Kidney capillary endothelial cell (primary cell): ENCODE data around the gene DSC1.
"Not testable (repeated sequence)": the region's sequence is repeated elsewhere in the genome, so short reads cannot be mapped to it uniquely, and the experiment has no call there.

Experiments used
- DNase-seq: peaks from one replicate; pipeline ENCODE4 v3.0.0-alpha.2; 2018; ENCODE audit warnings: low spot score

The DSC1 gene

DNA sequence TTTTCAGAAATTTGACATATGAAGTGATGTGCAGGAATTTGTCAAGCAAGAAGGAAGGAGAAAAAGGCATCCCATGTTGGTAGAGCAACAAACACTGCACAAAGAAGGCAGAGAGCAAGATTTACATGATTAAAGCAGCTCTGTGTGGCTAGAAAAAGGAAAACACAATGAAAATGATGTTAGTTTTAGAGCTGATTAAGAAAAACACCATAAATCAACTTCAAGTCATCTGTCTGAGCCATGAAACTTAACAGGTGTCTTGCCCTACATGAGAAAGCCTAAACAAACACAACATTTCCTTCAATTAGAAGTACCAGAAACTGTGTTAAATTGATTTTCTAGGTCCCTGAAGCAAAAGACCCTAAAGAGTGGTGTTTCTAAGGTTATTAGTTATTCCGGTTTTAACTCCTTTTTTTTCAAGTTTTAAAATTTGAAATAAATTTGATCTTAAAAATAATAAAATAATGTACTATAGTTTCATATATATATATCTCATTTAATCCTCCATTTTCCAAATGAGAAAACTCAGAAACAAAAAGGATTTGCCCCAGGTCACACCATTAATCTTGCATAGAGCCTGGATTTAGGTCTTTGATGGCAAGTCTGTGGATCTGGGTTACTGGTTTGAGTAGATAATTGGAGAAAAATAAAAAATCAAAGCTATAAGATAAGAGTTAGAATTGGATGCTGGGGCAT lies 8.6 kb upstream of the DSC1 start:
- no peak for DNase-seq

DNA sequence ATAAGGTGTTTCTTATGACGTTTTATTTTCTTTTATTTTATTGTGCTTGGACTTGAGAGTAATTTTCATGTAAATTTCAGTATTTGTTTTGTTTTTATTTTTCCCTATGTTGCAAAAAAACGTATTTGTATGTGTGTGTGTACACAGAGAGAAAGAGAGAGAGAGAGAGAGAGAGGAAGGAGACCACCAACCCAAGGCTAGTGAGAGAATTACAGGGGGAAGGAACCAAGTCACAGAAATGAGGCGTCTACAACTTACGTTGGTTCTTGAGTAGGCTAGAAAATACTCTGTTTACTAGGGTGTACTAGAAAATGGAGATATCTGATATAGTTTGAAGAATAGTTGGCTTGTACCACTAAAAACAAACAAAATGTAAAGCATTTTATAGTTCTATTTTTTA lies 7.7 kb upstream of the DSC1 start:
- no peak for DNase-seq

DNA sequence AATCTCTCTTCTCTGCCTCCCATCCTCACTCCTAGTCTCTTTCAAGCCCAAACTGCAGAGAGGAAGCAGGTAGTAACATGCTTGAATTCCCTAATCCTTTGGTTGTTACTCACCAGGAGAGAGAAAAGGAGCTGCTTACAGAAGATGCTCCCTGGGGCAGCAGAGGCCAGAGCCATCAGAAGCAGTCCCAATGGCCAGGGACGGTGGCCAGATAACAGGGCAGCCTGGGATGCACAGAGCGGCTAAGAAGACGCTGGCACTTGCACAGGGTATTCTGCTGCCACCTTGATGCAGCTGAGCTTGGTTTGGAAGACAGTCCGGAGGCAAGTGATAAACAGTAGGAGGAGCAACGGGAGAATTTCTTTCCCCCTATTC lies 250 bp downstream of the DSC1 start:
- no peak for DNase-seq

DNA sequence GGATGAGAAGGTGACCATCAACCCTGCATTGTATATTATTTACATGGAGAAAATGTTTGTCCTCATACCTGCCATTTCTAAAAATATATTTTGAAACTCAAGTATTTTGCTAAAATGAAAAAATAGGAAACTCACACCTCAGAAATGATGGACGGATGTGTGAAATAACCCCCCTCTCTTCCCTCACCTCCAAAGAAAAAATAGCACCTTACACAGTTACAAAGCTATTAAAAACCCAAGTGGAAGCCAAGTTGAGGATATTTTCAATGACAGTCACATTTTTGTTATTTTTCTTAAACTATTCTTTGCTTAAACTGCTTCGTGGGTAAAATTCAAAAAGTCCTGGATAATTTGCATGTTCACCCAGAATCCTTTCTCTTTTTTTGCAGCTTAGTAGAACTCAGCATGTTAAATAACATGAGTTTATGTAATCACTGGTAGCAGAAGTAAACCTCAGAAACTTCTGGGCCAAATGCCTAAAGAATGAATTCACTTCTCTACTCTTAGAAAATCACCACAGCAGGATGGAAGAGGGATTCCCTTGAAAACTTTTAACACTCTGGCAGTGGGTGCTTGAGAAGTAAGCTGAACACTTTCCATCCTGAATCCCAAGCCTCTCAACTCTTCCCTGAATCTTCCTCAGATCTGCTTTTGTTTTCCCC lies 768 bp downstream of the DSC1 start:
- no peak for DNase-seq

DNA sequence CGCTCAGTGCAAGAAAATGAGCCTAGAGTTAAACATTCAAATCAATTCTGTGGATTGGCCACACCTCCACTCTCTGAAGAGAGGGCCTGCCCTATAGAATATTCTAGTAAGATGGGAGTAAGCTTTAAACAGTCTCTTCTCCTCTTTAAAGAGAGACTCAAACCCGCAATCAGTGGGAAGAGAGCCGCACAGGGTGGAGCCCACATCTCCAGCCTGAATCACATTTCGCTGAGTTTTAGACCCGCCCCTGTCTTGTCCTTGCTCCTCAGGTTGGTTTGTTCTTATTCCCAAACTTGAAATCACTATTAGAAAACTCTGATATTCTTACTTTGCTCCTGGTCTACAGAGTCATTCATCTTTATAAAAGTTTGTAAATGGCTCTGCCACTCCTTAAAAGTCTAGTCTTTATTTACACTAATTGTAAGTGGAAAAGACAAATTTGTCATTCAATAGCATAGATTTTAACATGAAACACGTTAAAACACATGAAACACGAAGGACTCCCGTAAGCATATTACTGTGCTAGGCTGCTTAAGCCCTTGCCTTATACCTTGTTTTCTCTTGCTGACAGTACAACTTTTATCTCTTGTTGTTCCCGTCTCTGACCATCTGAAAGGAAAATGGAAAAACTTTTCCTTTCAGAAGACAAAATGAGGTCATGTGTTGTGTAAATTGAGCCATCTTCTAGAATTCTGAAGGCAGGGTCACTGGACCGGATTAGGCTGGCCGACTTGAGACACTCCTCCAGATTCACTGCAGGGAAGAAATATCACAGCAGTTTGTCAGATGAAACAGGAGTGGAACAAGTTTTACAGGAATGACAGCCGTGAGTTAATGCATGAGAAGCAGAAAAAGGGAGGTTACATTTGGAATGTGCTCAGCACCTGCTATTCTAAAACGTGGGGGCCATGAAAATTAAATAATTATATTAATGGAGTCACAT lies 5.6 kb downstream of the DSC1 start:
- no peak for DNase-seq

DNA sequence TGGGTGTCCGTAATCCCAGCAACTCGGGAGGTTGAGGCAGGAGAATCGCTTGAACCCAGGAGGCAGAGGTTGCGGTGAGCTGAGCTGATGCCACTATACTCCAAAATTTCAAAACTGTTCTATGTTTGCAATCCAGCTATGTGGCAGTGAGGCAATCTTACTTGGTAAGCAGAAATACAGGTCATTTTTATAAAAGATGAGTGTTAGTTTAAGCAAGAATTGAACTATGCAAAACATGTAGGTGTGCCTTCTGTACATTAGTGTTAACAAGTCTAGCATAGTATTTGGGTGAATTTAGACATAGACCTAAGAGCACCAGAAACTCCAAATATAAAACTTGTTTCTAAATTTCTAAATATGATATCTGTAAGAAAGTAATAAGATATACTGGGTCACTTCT lies 7.2 kb downstream of the DSC1 start:
- no peak for DNase-seq

DNA sequence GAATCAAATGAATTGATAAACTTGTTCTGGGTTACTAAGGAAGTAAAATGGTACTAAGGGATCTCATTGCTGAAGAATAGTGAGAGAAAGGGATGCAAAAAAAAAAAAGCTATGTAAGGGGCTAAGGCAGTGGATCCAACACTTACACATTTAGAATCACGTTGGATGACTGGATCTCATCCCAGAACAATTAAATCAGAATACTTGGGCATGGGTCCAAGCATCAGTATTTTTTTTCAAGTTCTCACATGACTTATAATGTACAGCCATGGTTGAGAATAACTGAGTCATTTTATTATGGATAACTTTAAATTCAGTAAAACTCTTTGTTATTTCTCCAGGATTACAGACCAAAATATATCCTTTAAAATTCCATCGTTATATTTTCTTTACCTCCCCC lies 8.5 kb downstream of the DSC1 start:
- DNase-seq, result no peak

DNA sequence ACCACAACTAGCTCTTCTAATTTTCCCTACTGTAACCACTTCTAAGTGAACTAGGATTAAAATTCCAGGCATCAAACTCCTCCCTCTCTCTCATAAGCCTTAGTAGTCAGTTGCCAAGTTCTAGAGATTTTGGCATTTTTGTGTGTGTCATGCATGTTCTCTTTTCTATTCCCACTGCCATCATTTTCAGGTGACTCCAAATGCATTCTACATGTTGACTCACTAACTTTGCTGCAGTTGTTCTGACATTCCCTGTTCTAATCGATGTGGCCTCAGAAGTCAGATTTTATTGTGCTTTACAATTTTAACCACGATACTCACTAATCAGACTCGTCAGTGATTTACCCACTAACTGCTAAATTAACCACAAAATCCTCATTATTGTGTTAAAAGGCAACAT lies 13.3 kb downstream of the DSC1 start:
- DNase-seq, result no peak

DNA sequence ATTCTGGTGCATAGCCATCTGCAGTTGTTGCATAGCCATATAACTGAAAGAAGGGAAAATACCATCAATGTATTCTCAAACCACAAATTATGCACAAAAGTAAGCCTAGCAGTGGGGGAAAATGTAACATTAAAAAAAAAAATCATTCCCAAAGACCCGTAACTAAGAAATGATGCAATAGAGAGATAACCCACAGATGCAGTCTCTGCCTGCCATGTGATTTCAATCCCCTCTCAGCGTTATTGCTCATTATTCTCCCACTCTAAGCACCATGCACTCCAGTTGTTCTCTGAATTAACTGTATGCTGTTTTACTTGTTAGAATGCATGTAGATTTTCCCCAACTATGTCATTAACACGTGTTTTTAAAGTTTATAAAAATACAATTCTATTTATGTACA lies 14.1 kb downstream of the DSC1 start:
- DNase-seq, result no peak

DNA sequence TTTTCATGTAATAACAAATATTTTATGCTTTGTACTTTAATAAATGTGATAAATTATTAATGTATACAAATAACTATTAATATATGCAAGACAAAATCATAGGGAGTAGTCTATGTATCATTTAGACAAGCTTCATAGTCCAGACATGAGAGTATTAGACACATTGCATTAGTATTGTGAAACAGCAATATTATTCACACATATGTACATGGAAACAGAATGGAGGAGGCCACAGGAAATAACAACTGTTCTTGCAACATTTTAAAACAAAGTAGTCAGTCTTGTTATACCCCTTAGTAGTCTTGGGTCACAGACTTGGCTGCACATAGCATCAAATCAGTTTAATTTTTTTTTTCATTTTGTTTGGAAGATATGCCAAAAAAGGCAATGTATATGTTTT lies 15.8 kb downstream of the DSC1 start:
- DNase-seq, result no peak

DNA sequence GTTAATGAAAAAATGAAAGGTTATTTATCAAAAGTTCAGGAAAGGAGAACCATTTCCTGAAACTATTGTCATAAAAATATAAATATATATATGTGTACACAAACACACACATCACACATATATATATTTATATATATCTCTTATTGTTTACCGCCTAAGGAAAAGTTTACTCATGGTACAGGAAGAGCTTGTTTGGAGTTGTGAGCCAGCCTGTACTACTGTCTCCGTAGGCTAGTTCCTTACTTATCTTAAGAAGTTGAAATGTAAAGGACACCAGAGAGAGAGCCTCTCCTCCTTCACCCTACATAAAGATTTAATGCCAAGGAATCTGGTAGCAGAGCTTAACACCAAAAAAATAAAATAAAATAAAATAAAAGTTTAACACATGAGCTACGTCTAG lies 19.6 kb downstream of the DSC1 start:
- peak; percentile 14 for DNase-seq

DNA sequence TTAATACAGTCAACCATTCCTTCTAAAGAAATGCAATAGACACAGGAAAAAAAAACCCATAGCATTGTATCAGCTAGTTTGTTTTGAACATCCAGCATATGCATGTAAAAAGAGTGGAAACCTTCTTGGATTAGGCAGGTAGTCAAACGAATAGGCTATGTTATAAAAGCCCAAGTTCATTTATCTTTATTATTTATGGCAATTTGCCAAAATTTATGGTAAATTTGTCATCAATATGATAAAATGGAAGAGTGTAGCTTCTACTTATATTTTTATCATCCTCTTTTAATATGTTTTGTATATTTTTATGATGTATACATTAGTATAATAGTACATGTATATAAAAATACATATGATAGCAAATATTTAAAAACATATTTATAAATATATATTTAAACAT lies 23.9 kb downstream of the DSC1 start:
- DNase-seq, result no peak

DNA sequence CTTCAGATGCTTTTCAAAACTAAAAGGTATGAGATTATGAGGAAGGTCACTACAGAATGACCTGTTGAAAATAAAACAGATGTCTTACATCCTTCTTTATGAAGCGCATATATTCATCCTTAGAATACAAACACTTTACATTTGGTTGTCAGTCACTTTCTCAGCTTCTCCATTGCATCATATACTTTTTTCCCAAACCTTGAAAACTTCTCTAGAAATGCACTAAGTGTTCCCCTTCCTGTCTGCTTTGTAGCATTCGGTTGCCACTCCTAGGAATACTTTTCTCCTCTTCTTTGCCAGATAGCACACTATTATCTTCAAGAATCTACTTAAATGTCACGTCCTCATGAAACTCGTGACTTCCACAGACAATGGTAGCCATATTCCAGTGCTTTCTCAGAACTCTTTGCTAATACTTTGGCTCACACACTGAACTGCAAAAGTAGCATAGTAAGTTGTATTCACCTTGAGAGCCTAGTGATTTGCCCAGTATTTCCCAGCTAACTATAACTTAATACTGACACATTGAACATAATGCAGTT lies 27.6 kb downstream of the DSC1 start:
- DNase-seq, result no peak

DNA sequence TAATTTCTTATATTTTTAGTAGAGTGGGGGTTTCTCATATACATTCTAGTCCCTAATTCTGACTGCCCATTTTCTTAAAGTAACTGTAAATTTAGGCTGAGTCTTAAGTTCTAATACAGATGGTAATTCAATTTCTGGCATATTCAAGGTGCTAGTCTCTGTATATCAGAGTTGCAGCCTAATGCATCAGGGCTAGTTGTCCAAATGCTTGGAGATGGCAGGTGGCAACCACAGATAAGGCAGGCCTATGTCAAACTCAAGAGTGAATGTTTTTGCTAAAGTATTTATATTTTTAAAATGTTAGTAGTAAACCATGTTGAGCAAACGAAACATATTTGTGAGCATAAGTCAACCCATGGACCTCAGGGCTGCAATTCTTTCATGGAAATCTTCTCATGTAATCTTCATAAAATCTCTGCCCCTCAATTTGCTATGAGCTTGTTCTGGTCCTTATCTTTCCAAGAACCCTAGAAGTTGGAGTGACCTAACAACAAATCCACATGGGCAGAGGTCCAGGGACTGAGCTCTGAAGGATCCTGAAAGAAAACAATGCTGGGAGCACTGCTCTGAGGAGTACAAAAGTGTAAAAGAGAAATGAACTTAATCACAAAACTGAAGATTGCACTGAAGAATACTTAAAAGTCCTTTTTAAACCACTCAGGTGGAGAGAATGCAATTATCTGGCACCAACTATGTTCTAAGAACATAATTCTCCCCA lies 33.1 kb downstream of the DSC1 start:
- DNase-seq, result no peak

DNA sequence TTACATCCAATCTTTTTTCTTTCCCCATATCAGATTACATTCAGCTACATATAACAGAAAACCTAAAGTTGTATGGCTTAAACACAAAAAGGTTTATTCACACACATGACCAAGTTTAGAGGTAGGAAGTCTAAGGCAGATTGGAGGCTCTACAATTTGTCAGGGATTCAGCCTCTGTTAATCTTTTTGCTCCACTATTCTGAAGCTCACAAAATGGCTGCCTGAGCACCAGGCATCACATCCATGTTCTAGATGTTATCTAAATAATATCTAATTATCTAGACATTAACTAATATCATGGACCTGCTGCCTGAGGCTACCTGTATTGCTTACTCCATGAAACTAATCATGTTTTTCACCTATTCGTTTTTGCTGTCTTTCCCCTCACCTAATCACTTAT lies 36.8 kb downstream of the DSC1 start:
- DNase-seq, result no peak

DNA sequence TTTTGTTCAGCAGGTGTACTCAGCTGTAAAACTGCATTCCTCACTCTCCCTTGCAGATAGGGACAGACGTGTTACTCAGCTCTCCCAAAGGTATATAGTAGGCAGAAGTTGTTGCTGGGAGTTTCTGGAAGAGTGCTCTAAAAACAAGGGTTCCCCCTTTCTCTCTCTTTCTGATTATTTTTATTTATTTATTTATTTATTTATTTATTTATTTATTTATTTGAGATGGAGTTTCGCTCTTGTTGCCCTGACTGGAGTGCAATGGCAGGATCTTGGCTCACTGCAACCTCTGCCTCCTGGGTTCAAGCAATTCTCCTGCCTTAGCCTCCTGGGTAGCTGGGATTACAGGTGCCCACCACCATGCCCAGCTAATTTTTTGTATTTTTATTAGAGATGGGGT lies 39.5 kb downstream of the DSC1 start:
- not testable (repeated sequence) for DNase-seq

DNA sequence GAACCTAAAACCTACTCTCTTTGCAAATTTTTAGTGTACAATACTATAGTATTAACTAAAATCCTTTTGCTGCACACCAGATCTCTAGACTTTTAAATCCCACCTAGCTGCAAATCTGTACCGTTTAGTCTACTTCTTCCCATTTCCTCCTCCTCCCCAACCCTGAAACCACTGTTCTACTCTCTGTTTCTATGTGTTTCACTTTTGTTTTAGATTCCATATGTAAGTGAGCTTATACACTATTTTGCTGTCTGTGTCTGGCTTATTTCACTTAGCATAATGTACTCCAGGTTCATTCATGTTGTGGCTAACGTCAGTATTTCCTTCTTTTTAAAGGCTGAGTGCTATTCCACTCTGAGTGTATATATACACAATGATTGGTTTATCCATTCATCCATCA lies 42.1 kb downstream of the DSC1 start:
- DNase-seq, result no peak

DNA sequence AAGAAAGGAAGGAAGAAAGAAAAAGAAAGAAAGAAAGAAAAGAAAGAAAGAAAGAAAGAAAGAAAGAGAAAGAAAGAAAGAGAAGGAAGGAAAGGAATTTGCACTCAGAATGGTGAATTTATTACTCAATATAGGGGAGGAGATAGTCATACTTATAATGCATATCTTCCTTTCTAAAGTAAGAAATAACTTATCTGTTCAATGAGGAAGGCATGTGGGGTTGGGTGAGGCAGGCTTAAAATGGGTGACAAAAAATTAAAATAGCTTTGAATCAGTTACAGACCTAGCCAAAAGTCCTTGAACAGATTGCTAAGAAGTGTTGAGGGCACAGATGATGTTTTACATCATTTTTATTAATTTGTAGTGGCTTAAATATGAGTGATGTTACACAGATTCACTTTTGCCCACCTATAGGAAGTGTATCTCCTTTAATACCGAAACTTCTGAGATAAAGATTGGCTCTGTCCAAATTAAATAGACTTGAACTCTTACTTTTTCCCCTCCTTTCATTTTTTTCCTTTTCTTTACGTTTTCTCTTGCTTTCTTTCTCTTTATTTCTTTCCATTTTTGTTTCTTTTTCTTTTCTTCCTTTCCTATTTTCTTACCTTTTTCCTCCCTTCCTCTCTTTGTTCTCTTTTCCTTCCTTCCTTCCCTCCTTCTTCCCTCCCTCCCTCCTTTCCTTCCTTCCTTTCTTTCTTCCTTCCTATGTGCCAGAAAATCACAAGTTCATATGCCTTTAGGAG lies 45.6 kb downstream of the DSC1 start:
- DNase-seq, result no peak

DNA sequence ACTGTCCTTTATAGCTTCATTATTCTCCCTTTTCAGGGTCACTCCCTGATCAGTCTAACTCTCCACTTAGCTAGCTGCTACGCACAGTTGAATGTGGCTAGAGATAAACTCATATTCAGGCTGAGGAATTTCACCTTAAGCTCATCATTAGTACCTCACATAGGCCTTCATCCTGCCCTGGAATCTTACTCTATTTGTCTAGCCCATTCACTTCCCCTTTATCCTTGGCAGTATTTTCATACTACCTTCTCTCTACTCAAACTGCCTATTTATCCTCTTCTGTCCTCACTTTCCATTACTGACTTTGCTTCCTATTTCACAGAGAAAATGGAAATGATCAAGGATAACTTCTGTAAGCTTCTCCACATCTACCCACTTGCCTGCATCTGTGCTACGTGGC lies 49.9 kb downstream of the DSC1 start:
- DNase-seq, result no peak

DNA sequence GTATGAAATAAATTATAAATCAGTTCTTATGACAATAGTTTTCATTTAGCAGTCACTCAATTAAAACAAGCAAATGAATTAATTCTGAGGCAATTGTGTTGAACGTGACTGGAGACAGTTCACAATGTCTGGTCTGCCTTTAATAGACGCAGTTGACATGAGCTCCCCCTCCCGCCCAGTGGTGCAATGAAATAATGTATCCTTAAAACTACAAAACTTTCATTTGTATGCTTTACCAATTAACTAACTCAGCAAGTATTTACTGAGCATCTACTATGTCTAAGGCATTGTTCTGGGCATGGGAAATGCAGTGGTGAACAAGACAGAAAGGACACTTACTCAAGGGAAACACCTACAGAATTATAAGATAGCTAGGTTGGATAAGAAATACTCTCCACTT lies 56.9 kb downstream of the DSC1 start:
- no peak for DNase-seq

DNA sequence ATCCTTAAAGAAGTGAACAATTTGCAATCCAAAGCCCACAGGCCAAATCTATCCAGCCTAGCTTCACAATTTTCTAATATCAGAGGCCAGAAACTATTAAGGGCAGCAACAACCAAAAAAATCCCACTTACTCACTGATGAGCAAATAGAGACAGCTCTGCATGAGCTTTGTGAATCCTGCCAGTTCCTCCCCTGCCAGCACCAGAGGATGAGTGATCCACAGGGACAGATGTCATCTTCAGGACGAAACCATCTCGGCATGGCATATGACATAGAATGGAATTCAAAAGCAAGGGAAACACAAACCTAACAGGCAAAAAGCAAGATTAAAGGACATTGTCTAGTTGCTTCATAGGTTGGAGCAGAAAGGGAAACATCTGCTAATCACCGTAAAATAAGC lies 58.2 kb downstream of the DSC1 start:
- DNase-seq, result no peak
